K562 (cell line): Measurements from ENCODE around the gene HK1. TPM values are rescaled to one million over a fixed set of nuclear protein-coding genes. Genes with fewer than 3 reads are reported as not detected.
"Not testable (repeated sequence)": the region's sequence is repeated elsewhere in the genome, so short reads cannot be mapped to it uniquely, and the experiment has no call there.

Experiments
- ATAC-seq: fragments of 200-7000 bp; cut with Tn5 transposase; 3 replicates; pipeline ENCODE4 v1.9.1; 2020; ENCODE audit warnings: moderate library complexity
- BruUV-seq: library from RNA; stranded (reverse); fragments of 400-500 nt; replicated peaks from 2 replicates; lab custom pipeline; 2021; lab: Mats Ljungman, UMichigan
- CTCF ChIA-PET: fragments of 300-600 bp; formaldehyde crosslinking; extraction: SDS; loops from one replicate; lab custom pipeline; 2021; ENCODE audit warnings: low intra/inter-chr PET ratio; lab: Yijun Ruan, JAX
- POLR2A ChIA-PET: fragments of 300-600, 350-650 bp; sonication (Branson Sonifier 250); formaldehyde crosslinking; extraction: SDS; loops from one replicate; lab custom pipeline; 2021; ENCODE audit warnings: antibody characterized with exemption, inconsistent platforms; lab: Yijun Ruan, JAX
- DNase-seq, 4 experiments: peaks; one replicate each; pipeline versions ENCODE4 v3.0.0 to v3.0.0-alpha.2; 2011 to 2018; ENCODE audit warnings: low spot score in 3 of 4, mixed read lengths in 3 of 4; ENCODE audit errors: extremely low read depth in 1 of 4
- FAIRE-seq: peaks from 2 replicates; lab custom pipeline; 2011; peaks lifted over from hg19 to GRCh38; lab: Jason Lieb, UNC
- H2AFZ ChIP-seq: 2 replicates; pipeline ENCODE4 v1.6.0; 2011; ENCODE audit warnings: low read depth, low read length, control low read depth, inconsistent platforms
- H3K27ac ChIP-seq: fragments of 200-600 bp; 3 replicates; pipeline ENCODE4 v1.8.0; 2011; ENCODE audit warnings: low read depth, mild to moderate bottlenecking, control low read depth, inconsistent platforms, low read length, moderate library complexity, mixed read lengths; ENCODE audit errors: extremely low read depth
- H3K27me3 ChIP-seq, 2 experiments: fragments of 300-600 bp in 1 of 2; 2 replicates in 1 of 2; 3 replicates in 1 of 2; pipeline versions ENCODE4 v1.6.0 to v1.8.0; 2011; ENCODE audit warnings: inconsistent platforms in 2 of 2, low read length in 2 of 2, mild to moderate bottlenecking in 1 of 2, mixed read lengths in 1 of 2, moderate library complexity in 1 of 2; ENCODE audit not compliant: control insufficient read depth in 2 of 2, insufficient read depth in 2 of 2
- H3K36me3 ChIP-seq: fragments of 300-600 bp; 3 replicates; pipeline ENCODE4 v1.8.0; 2011; ENCODE audit warnings: mild to moderate bottlenecking, low read length, inconsistent platforms; ENCODE audit not compliant: control insufficient read depth, insufficient read depth
- H3K4me1 ChIP-seq, 2 experiments: fragments of 200-600 bp in 1 of 2; replicated peaks in 1 of 2; 2 replicates in 1 of 2; 3 replicates in 1 of 2; pipeline versions ENCODE4 v1.5.1 to v1.8.0; 2011; ENCODE audit warnings: inconsistent platforms in 2 of 2, low read length in 2 of 2, mild to moderate bottlenecking in 1 of 2, mixed read lengths in 1 of 2, moderate library complexity in 1 of 2; ENCODE audit not compliant: control insufficient read depth in 2 of 2, insufficient read depth in 2 of 2
- H3K4me2 ChIP-seq: 2 replicates; pipeline ENCODE4 v1.6.1; 2011; ENCODE audit warnings: low read length, control low read depth, inconsistent platforms, mixed read lengths; ENCODE audit not compliant: insufficient read depth
- H3K4me3 ChIP-seq: fragments of 200-600 bp; sonication (generic), shearing (Covaris generic); 2 replicates; pipeline ENCODE4 v1.5.1; 2016; ENCODE audit warnings: control low read depth, inconsistent platforms
- H3K79me2 ChIP-seq: fragments of 200-600 bp; 3 replicates; pipeline ENCODE4 v1.8.0; 2011; ENCODE audit warnings: low read length, inconsistent platforms; ENCODE audit not compliant: control insufficient read depth, insufficient read depth
- H3K9ac ChIP-seq, 2 experiments: 2 replicates each; pipeline versions ENCODE4 v1.6.0 to v1.6.1; 2011; ENCODE audit warnings: low read depth in 2 of 2, low read length in 2 of 2, control low read depth in 1 of 2, inconsistent platforms in 1 of 2, mild to moderate bottlenecking in 1 of 2, mixed read lengths in 1 of 2; ENCODE audit not compliant: insufficient read depth in 1 of 2
- H3K9me1 ChIP-seq: one replicate; pipeline ENCODE4 v1.6.0; 2011; ENCODE audit warnings: inconsistent platforms, mild to moderate bottlenecking, low read length, moderate library complexity; ENCODE audit not compliant: control insufficient read depth, insufficient read depth
- H3K9me3 ChIP-seq: replicated peaks from 2 replicates; pipeline ENCODE4 v1.5.1; 2011; ENCODE audit warnings: low read depth, low read length, inconsistent platforms; ENCODE audit not compliant: control insufficient read depth, insufficient read depth
- H4K20me1 ChIP-seq: replicated peaks from 2 replicates; pipeline ENCODE4 v1.6.1; 2011; ENCODE audit warnings: low read length, inconsistent platforms, mixed read lengths; ENCODE audit not compliant: control insufficient read depth, insufficient read depth
- ARNT ChIP-seq, 2 experiments: fragments of 450-650 bp; IDR thresholded peaks; 2 replicates each; pipeline ENCODE4 v1.6.1; 2016; ENCODE audit warnings: mild to moderate bottlenecking in 1 of 2
- CEBPB ChIP-seq: fragments of 450-650 bp; IDR thresholded peaks from 2 replicates; pipeline ENCODE4 v1.6.1; 2016; ENCODE audit warnings: missing genetic modification characterization, missing compliant biosample characterization
- CEBPG ChIP-seq, 3 experiments: fragments of 200-800 bp in 1 of 3; sonication (Bioruptor generic) in 1 of 3; sonication (generic) in 1 of 3; formaldehyde crosslinking in 1 of 3; IDR thresholded peaks in 2 of 3; conservative IDR thresholded peaks in 1 of 3; 2 replicates each; pipeline versions ENCODE4 v1.6.1 to v1.8.0; 2016 to 2022; ENCODE audit warnings: missing compliant biosample characterization in 2 of 3, missing genetic modification characterization in 2 of 3, mild to moderate bottlenecking in 1 of 3, missing genetic modification reagents in 1 of 3
- PHF21A ChIP-seq: fragments of 450-650 bp; IDR thresholded peaks from 2 replicates; pipeline ENCODE4 v1.6.1; 2017; ENCODE audit warnings: low read depth, borderline replicate concordance
- RAD21 ChIP-seq, 2 experiments: fragments of 250-450 bp in 1 of 2; fragments of 450-650 bp in 1 of 2; sonication (Bioruptor Pico) in 1 of 2; formaldehyde crosslinking in 1 of 2; IDR thresholded peaks in 1 of 2; conservative IDR thresholded peaks in 1 of 2; 2 replicates each; pipeline versions ENCODE4 v1.4.0 to v1.8.0; 2020 to 2022; ENCODE audit warnings: mild to moderate bottlenecking in 2 of 2, moderate library complexity in 1 of 2
- SMARCA5 ChIP-seq: fragments of 450-650 bp; IDR thresholded peaks from 2 replicates; pipeline ENCODE4 v1.6.1; 2016
- TRIM28 ChIP-seq: fragments of 450-650 bp; IDR thresholded peaks from 2 replicates; pipeline ENCODE4 v1.6.1; 2017
- ZBTB2 ChIP-seq: fragments of 450-650 bp; IDR thresholded peaks from 2 replicates; pipeline ENCODE4 v1.6.1; 2016; ENCODE audit warnings: antibody characterized with exemption
- ZNF318 ChIP-seq, 2 experiments: fragments of 450-650 bp; IDR thresholded peaks; 2 replicates each; pipeline ENCODE4 v1.6.1; 2016; ENCODE audit warnings: mild to moderate bottlenecking in 2 of 2, borderline replicate concordance in 1 of 2, low read depth in 1 of 2, moderate library complexity in 1 of 2
- WGBS: fragments of 100-300 bp; shearing (Covaris generic); methylation state at CpG from one replicate; pipeline ENCODE4 v1.1.6; 2016; ENCODE audit warnings: low coverage, mixed read lengths; ENCODE audit not compliant: insufficient coverage; ENCODE audit errors: missing lambda C conversion rate; 5-methylcytosine and 5-hydroxymethylcytosine counted together
- in situ Hi-C: fragments of 300-500 bp; cut with MboI; formaldehyde crosslinking; loops from 4 replicates; pipeline ENCODE4 v1.15.0; 2018; ENCODE audit warnings: inconsistent platforms, mixed read lengths
- intact Hi-C: fragments of 100-400 bp; cut with micrococcal nuclease; formaldehyde crosslinking; loops from 2 replicates; pipeline ENCODE4 v1.14.2; 2022
- polyA plus RNA-seq, 8 experiments: library from polyadenylated mRNA; depleted of rRNA in 4 of 8; stranded (reverse) in 5 of 8; unstranded in 3 of 8; fragments of >200 nt; fragmentation: Nextera tagmentation in 2 of 8; fragmentation: Illumina TruSeq in 1 of 8; extraction: Ambion mirVana in 2 of 8; extraction: Trizol in 1 of 8; gene quantifications; 2 replicates each; pipeline versions ENCODE4 v1.2.1 to v1.2.3, GENCODE V29; 2011 to 2014; ENCODE audit warnings: inconsistent platforms in 1 of 8, missing spikeins in 1 of 8
- total RNA-seq, 7 experiments: library from RNA; depleted of rRNA in 6 of 7; stranded (reverse); fragments of >200 nt in 6 of 7; fragmentation: Illumina TruSeq in 2 of 7; extraction: Trizol in 2 of 7; gene quantifications; 2 replicates each; pipeline versions ENCODE4 v1.2.1 to v1.2.3, GENCODE V29; 2011 to 2021; ENCODE audit warnings: low replicate concordance in 1 of 7

HK1 gene
- total and polyA plus RNA-seq, 9 of the 15 experiments (the other 6 are each of a cell fraction or from before 2014, with no cell fraction given), result 29.2 to 444 (median 193) TPM

- H3K4me1 ChIP-seq, result peaks cover 56 to 70% of the 10 kb centered on the region in 2 experiments
- FAIRE-seq, DNase-seq, H3K9me1 ChIP-seq, CTCF ChIA-PET, in situ Hi-C loops, H3K27me3 ChIP-seq: not testable (repeated sequence)
- H3K27ac ChIP-seq, result peak overlapping the region; percentile 92
- peaks cover 75% of the 10 kb centered on the region for H3K36me3 ChIP-seq
- POLR2A ChIA-PET, result interaction anchor here (0.6 to 6.8 kb wide), 10 partner anchors 9 to 152 kb away, joined by 3 to 92 read pairs (median 4); no protein-coding TSS in a partner anchor
- peak overlapping the region; percentile 80 to 93; a peak in 3 of 4 replicates for H3K9ac ChIP-seq
- intact Hi-C loops, result loop anchor here (1.0 kb wide), 1 partner anchor 19 kb away; no protein-coding TSS in a partner anchor
- TF ChIP-seq ZBTB2 (0 out of 2 replicates have a peak, but pooled peaks have one; percentile 16), ARNT (IDR thresholded peaks at IDR 0.05) (0 out of 4 replicates have a peak, but pooled peaks of 1 of the 2 experiments have one; percentile 36), ZNF318 (IDR thresholded peaks at IDR 0.05; ENCODE audit: borderline replicate concordance in 1 of 2, low read depth in 1 of 2) (peak in 1 of 2 experiments; percentile 37; a peak in 1 of 4 replicates), PHF21A (0 out of 2 replicates have a peak, but pooled peaks have one; percentile 36), RAD21 (CRISPR knock-in tag; conservative IDR thresholded peaks at IDR 0.05 in 1 of 2, IDR thresholded peaks at IDR 0.05 in 1 of 2) (0 out of 4 replicates have a peak, but pooled peaks of 1 of the 2 experiments have one; percentile 2), CEBPG (CRISPR knock-in tag; IDR thresholded peaks at IDR 0.05) (peak; percentile 48; the same call in 1 of the 2 replicates), CEBPG (tag; conservative IDR thresholded peaks at IDR 0.05 in 1 of 2, IDR thresholded peaks at IDR 0.05 in 1 of 2) (0 out of 4 replicates have a peak, but pooled peaks of 1 of the 2 experiments have one; percentile 17), CEBPB (tag) (peak; percentile 94), SMARCA5 (peak; percentile 52; the same call in 1 of the 2 replicates), TRIM28 (0 out of 2 replicates have a peak, but pooled peaks have one; percentile 19)
- TF ChIP-seq, all 486 proteins: peak for 9; not testable (repeated sequence) for 477
- 28% methylated on average over 9 of the region's 9 CpGs for WGBS
- Histone ChIP-seq H3K4me2 (peak overlapping the region; percentile 88), H4K20me1 (peaks cover 52% of the 10 kb centered on the region), H3K79me2 (peaks cover 98% of the 10 kb centered on the region)
- peak; percentile 2 for ATAC-seq
- not testable (repeated sequence) for H3K4me3 ChIP-seq, H3K9me3 ChIP-seq, BruUV-seq, H2AFZ ChIP-seq
Measured at GRCh38 chr10:69333865-69334301, 55.6 kb downstream of the HK1 start.
